ENCODE results near the gene ARL8B.

Gene ARL8B

GRCh38 chr3:5192571-5193365 is 70.7 kb downstream of the ARL8B start:
- H3K27ac ChIP-seq (ENCODE audit: insufficient read depth, low read depth, low read length, poor library complexity, severe bottlenecking) = no peak overlapping the region
- H3K36me3 ChIP-seq (ENCODE audit: control insufficient read depth, insufficient read depth, low read length) = no peaks in the 10 kb centered on the region
- 96 to 97% methylated on average over 3 of the region's 3 CpGs for WGBS, 2 experiments
- H3K27me3 ChIP-seq (ENCODE audit: control insufficient read depth, insufficient read depth, low read length, poor library complexity, severe bottlenecking) = peaks cover 10% of the 10 kb centered on the region
- H3K4me1 ChIP-seq (ENCODE audit: control insufficient read depth, insufficient read depth, low read length) = no peaks in the 10 kb centered on the region
- H3K9me3 ChIP-seq (ENCODE audit: control insufficient read depth, low read length) = no peaks in the 10 kb centered on the region
- no peak overlapping the region for H3K4me3 ChIP-seq (ENCODE audit: insufficient read depth, low read depth, low read length)

- H3K27me3 ChIP-seq (ENCODE audit: control insufficient read depth, insufficient read depth, low read length, poor library complexity, severe bottlenecking) = no peaks in the 10 kb centered on the region
- no peak overlapping the region for H3K27ac ChIP-seq (ENCODE audit: insufficient read depth, low read depth, low read length, poor library complexity, severe bottlenecking)
- no peaks in the 10 kb centered on the region for H3K4me1 ChIP-seq (ENCODE audit: control insufficient read depth, insufficient read depth, low read length)
- WGBS, 2 experiments = 86 to 91% methylated on average over 2 of the region's 2 CpGs
- H3K4me3 ChIP-seq (ENCODE audit: insufficient read depth, low read depth, low read length) = no peak overlapping the region
- no peaks in the 10 kb centered on the region for H3K36me3 ChIP-seq (ENCODE audit: control insufficient read depth, insufficient read depth, low read length)
- no peaks in the 10 kb centered on the region for H3K9me3 ChIP-seq (ENCODE audit: control insufficient read depth, low read length)
Observed at GRCh38 chr3:5194341-5194740, 72.2 kb downstream of the ARL8B start.

GRCh38 chr3:5194801-5195509 is 72.9 kb downstream of the ARL8B start:
- 82 to 93% methylated on average over 1 of the region's 2 CpGs for WGBS, 2 experiments
- Histone ChIP-seq H3K27ac (ENCODE audit: insufficient read depth, low read depth, low read length, poor library complexity, severe bottlenecking) (no peak overlapping the region), H3K4me1 (ENCODE audit: control insufficient read depth, insufficient read depth, low read length) (no peaks in the 10 kb centered on the region), H3K27me3 (ENCODE audit: control insufficient read depth, insufficient read depth, low read length, poor library complexity, severe bottlenecking) (no peaks in the 10 kb centered on the region), H3K9me3 (ENCODE audit: control insufficient read depth, low read length) (no peaks in the 10 kb centered on the region), H3K4me3 (ENCODE audit: insufficient read depth, low read depth, low read length) (no peak overlapping the region), H3K36me3 (ENCODE audit: control insufficient read depth, insufficient read depth, low read length) (no peaks in the 10 kb centered on the region)

GRCh38 chr3:5195605-5196004 is 73.5 kb downstream of the ARL8B start:
- H3K4me1 ChIP-seq (ENCODE audit: control insufficient read depth, insufficient read depth, low read length) = no peaks in the 10 kb centered on the region

GRCh38 chr3:5197022-5197421 is 74.9 kb downstream of the ARL8B start:
- Histone ChIP-seq H3K36me3 (ENCODE audit: control insufficient read depth, insufficient read depth, low read length) (no peaks in the 10 kb centered on the region), H3K27ac (ENCODE audit: insufficient read depth, low read depth, low read length, poor library complexity, severe bottlenecking) (no peak overlapping the region), H3K4me3 (ENCODE audit: insufficient read depth, low read depth, low read length) (no peak overlapping the region), H3K4me1 (ENCODE audit: control insufficient read depth, insufficient read depth, low read length) (no peaks in the 10 kb centered on the region), H3K27me3 (ENCODE audit: control insufficient read depth, insufficient read depth, low read length, poor library complexity, severe bottlenecking) (no peaks in the 10 kb centered on the region), H3K9me3 (ENCODE audit: control insufficient read depth, low read length) (no peaks in the 10 kb centered on the region)
- 89 to 92% methylated on average over 4 of the region's 4 CpGs for WGBS, 2 experiments

More at GRCh38 chr3:5195605-5196004, 73.5 kb downstream of the ARL8B start:
- Histone ChIP-seq H3K27ac (ENCODE audit: insufficient read depth, low read depth, low read length, poor library complexity, severe bottlenecking) (no peak overlapping the region), H3K36me3 (ENCODE audit: control insufficient read depth, insufficient read depth, low read length) (no peaks in the 10 kb centered on the region), H3K27me3 (ENCODE audit: control insufficient read depth, insufficient read depth, low read length, poor library complexity, severe bottlenecking) (no peaks in the 10 kb centered on the region), H3K9me3 (ENCODE audit: control insufficient read depth, low read length) (no peaks in the 10 kb centered on the region), H3K4me3 (ENCODE audit: insufficient read depth, low read depth, low read length) (no peak overlapping the region)
- 83 to 84% methylated on average over 2 of the region's 2 CpGs for WGBS, 2 experiments

GRCh38 chr3:5197470-5198312 is 75.6 kb downstream of the ARL8B start:
- Histone ChIP-seq H3K4me3 (ENCODE audit: insufficient read depth, low read depth, low read length) (no peak overlapping the region), H3K27me3 (ENCODE audit: control insufficient read depth, insufficient read depth, low read length, poor library complexity, severe bottlenecking) (no peaks in the 10 kb centered on the region), H3K27ac (ENCODE audit: insufficient read depth, low read depth, low read length, poor library complexity, severe bottlenecking) (no peak overlapping the region), H3K4me1 (ENCODE audit: control insufficient read depth, insufficient read depth, low read length) (no peaks in the 10 kb centered on the region), H3K36me3 (ENCODE audit: control insufficient read depth, insufficient read depth, low read length) (no peaks in the 10 kb centered on the region), H3K9me3 (ENCODE audit: control insufficient read depth, low read length) (no peaks in the 10 kb centered on the region)
- 91% methylated on average over 8 of the region's 8 CpGs for WGBS, 2 experiments

- Histone ChIP-seq H3K36me3 (ENCODE audit: control insufficient read depth, insufficient read depth, low read length) (no peaks in the 10 kb centered on the region), H3K4me1 (ENCODE audit: control insufficient read depth, insufficient read depth, low read length) (no peaks in the 10 kb centered on the region), H3K27me3 (ENCODE audit: control insufficient read depth, insufficient read depth, low read length, poor library complexity, severe bottlenecking) (no peaks in the 10 kb centered on the region), H3K27ac (ENCODE audit: insufficient read depth, low read depth, low read length, poor library complexity, severe bottlenecking) (no peak overlapping the region), H3K9me3 (ENCODE audit: control insufficient read depth, low read length) (no peaks in the 10 kb centered on the region), H3K4me3 (ENCODE audit: insufficient read depth, low read depth, low read length) (no peak overlapping the region)
- 91 to 96% methylated on average over 4 of the region's 4 CpGs for WGBS, 2 experiments
Observed at GRCh38 chr3:5198313-5198677, 76.2 kb downstream of the ARL8B start.

- WGBS, 2 experiments = 74 to 97% methylated on average over 4 to 5 of the region's 5 CpGs
- Histone ChIP-seq H3K4me1 (ENCODE audit: control insufficient read depth, insufficient read depth, low read length) (no peaks in the 10 kb centered on the region), H3K27me3 (ENCODE audit: control insufficient read depth, insufficient read depth, low read length, poor library complexity, severe bottlenecking) (no peaks in the 10 kb centered on the region), H3K27ac (ENCODE audit: insufficient read depth, low read depth, low read length, poor library complexity, severe bottlenecking) (no peak overlapping the region), H3K36me3 (ENCODE audit: control insufficient read depth, insufficient read depth, low read length) (peaks cover 3% of the 10 kb centered on the region), H3K4me3 (ENCODE audit: insufficient read depth, low read depth, low read length) (no peak overlapping the region), H3K9me3 (ENCODE audit: control insufficient read depth, low read length) (no peaks in the 10 kb centered on the region)
Observed at GRCh38 chr3:5198986-5199731, 77.1 kb downstream of the ARL8B start.

GRCh38 chr3:5201536-5201935 is 79.4 kb downstream of the ARL8B start:
- H3K36me3 ChIP-seq (ENCODE audit: control insufficient read depth, insufficient read depth, low read length) = peaks cover 18% of the 10 kb centered on the region
- no peaks in the 10 kb centered on the region for H3K4me1 ChIP-seq (ENCODE audit: control insufficient read depth, insufficient read depth, low read length)
- 94 to 99% methylated on average over 6 of the region's 6 CpGs for WGBS, 2 experiments
- H3K9me3 ChIP-seq (ENCODE audit: control insufficient read depth, low read length) = no peaks in the 10 kb centered on the region
- no peaks in the 10 kb centered on the region for H3K27me3 ChIP-seq (ENCODE audit: control insufficient read depth, insufficient read depth, low read length, poor library complexity, severe bottlenecking)
- no peak overlapping the region for H3K27ac ChIP-seq (ENCODE audit: insufficient read depth, low read depth, low read length, poor library complexity, severe bottlenecking)
- no peak overlapping the region for H3K4me3 ChIP-seq (ENCODE audit: insufficient read depth, low read depth, low read length)

All from ectodermal cell (in vitro differentiated cells).